Activated naive CD8-positive, alpha-beta T cell treated with anti-CD3 and anti-CD28 coated beads, Interleukin-2, amount 50 U/mL, for 24 hours (primary cell): ENCODE results near the gene SHANK1.
"Not testable (repeated sequence)": the region's sequence is repeated elsewhere in the genome, so short reads cannot be mapped to it uniquely, and the experiment has no call there.

ENCODE experiments used
- ATAC-seq: fragments of 150-1000 bp; cut with Tn5 transposase; one replicate; pipeline ENCODE4 v1.10.0; 2021
- DNase-seq: peaks from one replicate; pipeline ENCODE4 v3.0.0; 2021
- H3K27ac Mint-ChIP-seq: one replicate; pipeline ENCODE4 v1.8.0; 2021; ENCODE audit warnings: mild to moderate bottlenecking, mixed read lengths
- H3K27me3 Mint-ChIP-seq: one replicate; pipeline ENCODE4 v1.8.0; 2021; ENCODE audit warnings: mixed read lengths
- H3K36me3 Mint-ChIP-seq: one replicate; pipeline ENCODE4 v1.8.0; 2021; ENCODE audit warnings: low read depth, mixed read lengths
- H3K4me1 Mint-ChIP-seq: one replicate; pipeline ENCODE4 v1.8.0; 2021; ENCODE audit warnings: mixed read lengths
- H3K4me3 Mint-ChIP-seq: one replicate; pipeline ENCODE4 v1.8.0; 2021; ENCODE audit warnings: mild to moderate bottlenecking, moderate library complexity, mixed read lengths
- H3K9me3 Mint-ChIP-seq: one replicate; pipeline ENCODE4 v1.8.0; 2021; ENCODE audit warnings: mixed read lengths

Gene SHANK1

DNA sequence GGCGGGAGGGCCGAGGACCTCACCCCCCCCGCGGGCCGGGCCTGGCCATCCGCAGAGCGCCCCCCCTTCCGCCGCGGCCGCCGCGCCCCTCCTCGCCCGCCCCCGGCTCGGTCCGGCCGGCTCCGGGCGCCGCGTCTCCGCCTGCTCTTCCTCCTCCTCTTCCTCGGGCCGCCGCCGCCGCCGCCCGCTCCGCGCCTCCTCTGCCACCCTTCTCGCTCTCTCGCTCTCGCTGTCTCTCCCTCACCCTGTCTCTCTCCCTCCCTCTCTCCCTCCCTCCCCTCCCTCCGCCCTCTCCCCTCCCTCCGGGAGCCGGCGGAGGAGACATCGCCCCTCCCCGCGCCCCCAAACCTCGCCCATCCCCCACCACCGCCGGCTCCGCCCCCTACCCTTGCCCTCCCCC is at the start of gene SHANK1:
SHANK1 (minus strand) TSS at position 237 of the 400 bp plus-strand sequence. CDS start 2,883 bp downstream, outside the sequence.
- Mint-ChIP-seq H3K9me3 (no peaks in the 10 kb centered on the region), H3K27ac (no peak within 1 kb of the TSS), H3K4me1 (peaks cover 14% of the 10 kb centered on the region), H3K27me3 (peaks cover 50% of the 10 kb centered on the region), H3K36me3 (no peaks in the 10 kb centered on the region), H3K4me3 (peak within 1 kb of the TSS; percentile 24)
- ATAC-seq (no peak), DNase-seq (no peak)

GRCh38 chr19:50768277-50768676 is 48.7 kb upstream of the SHANK1 start:
- Mint-ChIP-seq H3K9me3 (no peaks in the 10 kb centered on the region), H3K36me3 (no peaks in the 10 kb centered on the region), H3K4me3 (no peak overlapping the region), H3K27ac (no peak overlapping the region), H3K27me3 (peaks cover 22% of the 10 kb centered on the region), H3K4me1 (no peaks in the 10 kb centered on the region)
- DNase-seq (no peak), ATAC-seq (no peak)

DNA sequence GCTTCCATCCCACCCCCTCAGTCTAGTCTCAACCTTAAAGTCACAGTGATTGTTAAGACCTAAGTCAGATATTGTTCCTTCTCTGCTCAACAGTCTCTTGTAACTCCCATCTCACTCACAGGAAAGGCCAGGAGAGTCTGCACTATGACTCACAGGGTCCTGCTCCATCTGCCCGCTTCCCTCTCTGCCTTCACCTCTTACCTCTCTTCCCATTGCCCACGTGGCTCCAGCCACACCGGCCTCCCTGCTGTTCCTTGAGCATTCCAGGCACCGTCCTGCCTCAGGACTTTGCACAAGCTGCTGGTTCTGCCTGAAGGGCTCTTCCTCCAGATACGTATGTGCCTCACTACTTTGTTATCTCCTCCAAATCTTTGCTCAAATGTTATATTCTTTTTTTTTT is 47.7 kb upstream of the SHANK1 start:
- H3K27ac Mint-ChIP-seq, DNase-seq, H3K9me3 Mint-ChIP-seq, H3K4me3 Mint-ChIP-seq, H3K36me3 Mint-ChIP-seq, H3K4me1 Mint-ChIP-seq, ATAC-seq: not testable (repeated sequence)
- peaks cover 24% of the 10 kb centered on the region for H3K27me3 Mint-ChIP-seq

DNA sequence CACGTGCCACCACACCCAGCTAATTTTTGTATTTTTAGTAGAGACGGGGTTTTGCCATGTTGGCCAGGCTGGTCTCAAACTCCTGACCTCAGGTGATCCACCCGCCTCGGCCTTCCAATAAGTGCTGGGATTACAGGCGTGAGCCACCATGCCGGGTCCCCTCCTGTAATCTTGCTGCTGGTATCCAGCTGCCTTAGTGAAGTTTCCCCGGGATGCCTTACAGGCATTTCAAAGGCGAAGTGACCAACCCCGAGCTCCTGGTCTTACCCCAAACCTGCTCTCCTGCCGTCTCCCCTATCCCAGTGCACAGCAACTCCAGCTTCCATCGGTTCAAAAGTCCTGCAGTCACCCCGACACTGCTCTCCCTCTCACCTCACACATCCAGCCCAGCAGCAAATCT is 47.1 kb upstream of the SHANK1 start:
- H3K4me3 Mint-ChIP-seq, H3K27ac Mint-ChIP-seq, H3K4me1 Mint-ChIP-seq, ATAC-seq, H3K36me3 Mint-ChIP-seq, H3K9me3 Mint-ChIP-seq, DNase-seq: not testable (repeated sequence)
- peaks cover 24% of the 10 kb centered on the region for H3K27me3 Mint-ChIP-seq

DNA sequence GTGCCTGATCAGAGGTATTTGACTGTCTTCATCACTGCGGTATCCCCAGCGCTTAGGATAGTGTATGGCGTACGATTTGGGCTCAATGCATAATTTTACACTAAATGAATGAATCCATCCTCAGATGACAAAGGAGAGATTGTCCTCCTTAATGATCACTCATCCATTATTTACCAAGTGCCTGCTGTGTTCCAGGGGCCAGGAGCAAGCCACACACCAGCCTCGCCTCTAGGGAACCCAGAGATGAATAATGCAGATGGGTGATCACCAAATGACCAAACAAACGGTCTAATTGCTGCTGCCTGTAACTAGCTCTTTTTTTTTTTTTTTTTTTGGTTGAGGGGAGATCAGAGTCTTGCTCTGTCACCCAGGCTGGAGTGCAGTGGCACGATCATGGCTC is 44.8 kb upstream of the SHANK1 start:
- Mint-ChIP-seq H3K4me1 (no peaks in the 10 kb centered on the region), H3K9me3 (peaks cover 4% of the 10 kb centered on the region)

DNA sequence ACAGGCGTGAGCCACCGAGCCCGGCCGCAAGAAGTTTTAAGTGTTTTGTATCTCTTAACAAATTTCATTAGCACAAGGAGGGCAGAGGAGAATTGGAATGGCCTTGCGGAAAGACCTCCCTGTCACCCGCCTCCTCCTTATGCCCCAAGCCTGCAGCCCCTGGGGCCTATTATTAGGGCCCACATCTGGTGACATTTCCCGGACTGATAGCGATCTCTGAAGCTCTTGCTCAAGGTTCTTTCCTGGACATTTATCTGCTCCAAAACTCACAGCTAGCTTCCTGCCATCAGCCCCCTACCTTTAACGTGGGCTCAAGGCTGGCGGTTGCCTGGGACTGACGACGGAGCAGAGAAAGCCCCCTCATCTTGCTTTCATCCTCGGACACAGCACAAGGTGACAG is 43.9 kb upstream of the SHANK1 start:
- H3K36me3 Mint-ChIP-seq, H3K4me1 Mint-ChIP-seq, H3K9me3 Mint-ChIP-seq, H3K27ac Mint-ChIP-seq, DNase-seq, H3K4me3 Mint-ChIP-seq, ATAC-seq: not testable (repeated sequence)
- H3K27me3 Mint-ChIP-seq: peaks cover 20% of the 10 kb centered on the region

More for the DNA sequence above, 44.8 kb upstream of the SHANK1 start:
- ATAC-seq: no peak
- no peak overlapping the region for H3K4me3 Mint-ChIP-seq
- DNase-seq: no peak
- H3K27me3 Mint-ChIP-seq: peaks cover 20% of the 10 kb centered on the region
- no peak overlapping the region for H3K27ac Mint-ChIP-seq
- H3K36me3 Mint-ChIP-seq: no peaks in the 10 kb centered on the region

- not testable (repeated sequence) for H3K4me1 Mint-ChIP-seq, DNase-seq, ATAC-seq, H3K27ac Mint-ChIP-seq, H3K9me3 Mint-ChIP-seq, H3K4me3 Mint-ChIP-seq, H3K27me3 Mint-ChIP-seq, H3K36me3 Mint-ChIP-seq
These were observed 41.9 kb upstream of the SHANK1 start for GRCh38 chr19:50761501-50761900.

DNA sequence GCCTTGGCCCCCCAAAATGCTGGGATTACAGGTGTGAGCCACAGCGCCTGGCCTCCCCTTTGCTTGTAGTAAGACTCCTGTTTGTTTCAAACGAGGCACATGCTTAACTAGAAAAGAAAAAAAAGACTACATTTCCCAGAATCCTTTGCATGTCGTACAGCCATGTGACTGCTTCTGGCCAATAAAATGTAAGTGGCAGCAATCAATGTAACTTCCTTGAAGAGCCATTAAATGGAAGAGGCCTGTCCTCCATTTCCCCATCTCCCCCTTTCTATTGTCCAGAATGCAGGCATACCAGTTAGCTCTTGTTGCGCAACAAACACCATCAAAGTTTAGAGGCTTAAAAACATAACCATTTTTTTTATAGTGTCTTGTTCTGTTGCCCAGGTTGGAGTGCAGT is 40.3 kb upstream of the SHANK1 start:
- Mint-ChIP-seq H3K4me3 (no peak overlapping the region), H3K4me1 (no peaks in the 10 kb centered on the region), H3K27me3 (peaks cover 6% of the 10 kb centered on the region), H3K27ac (no peak overlapping the region), H3K36me3 (no peaks in the 10 kb centered on the region), H3K9me3 (peaks cover 4% of the 10 kb centered on the region)
- no peak for ATAC-seq
- no peak for DNase-seq

GRCh38 chr19:50759076-50759475 is 39.5 kb upstream of the SHANK1 start:
- H3K27me3 Mint-ChIP-seq, H3K4me3 Mint-ChIP-seq, DNase-seq, H3K27ac Mint-ChIP-seq, H3K4me1 Mint-ChIP-seq, H3K9me3 Mint-ChIP-seq, ATAC-seq, H3K36me3 Mint-ChIP-seq: not testable (repeated sequence)

DNA sequence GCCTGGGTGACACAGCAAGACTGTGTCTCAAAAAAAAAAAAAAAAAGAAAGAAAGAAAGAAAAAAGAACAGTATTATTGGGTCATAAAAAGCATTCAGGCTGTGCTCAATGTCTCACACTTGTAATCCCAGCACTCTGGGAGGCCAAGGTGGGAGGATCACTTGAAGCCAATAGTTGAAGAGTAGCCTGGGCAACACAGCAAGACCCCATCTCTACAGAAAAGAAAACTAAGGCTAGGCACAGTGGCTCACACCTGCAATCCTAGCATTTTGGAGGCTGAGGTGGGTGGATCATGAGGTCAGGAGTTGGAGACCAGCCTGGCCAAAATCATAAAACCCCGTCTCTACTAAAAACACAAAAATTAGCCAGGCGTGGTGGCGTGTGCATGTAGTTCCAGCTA is 38.0 kb upstream of the SHANK1 start:
- not testable (repeated sequence) for H3K4me1 Mint-ChIP-seq, H3K36me3 Mint-ChIP-seq, H3K4me3 Mint-ChIP-seq, H3K27ac Mint-ChIP-seq, H3K9me3 Mint-ChIP-seq, H3K27me3 Mint-ChIP-seq, ATAC-seq, DNase-seq

DNA sequence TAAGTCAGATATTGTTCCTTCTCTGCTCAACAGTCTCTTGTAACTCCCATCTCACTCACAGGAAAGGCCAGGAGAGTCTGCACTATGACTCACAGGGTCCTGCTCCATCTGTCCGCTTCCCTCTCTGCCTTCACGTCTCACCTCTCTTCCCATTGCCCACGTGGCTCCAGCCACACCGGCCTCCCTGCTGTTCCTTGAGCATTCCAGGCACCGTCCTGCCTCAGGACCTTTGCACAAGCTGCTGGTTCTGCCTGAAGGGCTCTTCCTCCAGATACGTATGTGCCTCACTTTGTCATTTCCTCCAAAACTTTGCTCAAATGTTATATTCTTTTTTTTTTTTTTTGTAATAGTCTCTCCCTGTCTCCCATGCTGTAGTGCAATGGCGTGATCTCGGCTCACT is 36.6 kb upstream of the SHANK1 start:
- H3K9me3 Mint-ChIP-seq, H3K4me3 Mint-ChIP-seq, DNase-seq, ATAC-seq, H3K27me3 Mint-ChIP-seq, H3K36me3 Mint-ChIP-seq, H3K4me1 Mint-ChIP-seq, H3K27ac Mint-ChIP-seq: not testable (repeated sequence)

DNA sequence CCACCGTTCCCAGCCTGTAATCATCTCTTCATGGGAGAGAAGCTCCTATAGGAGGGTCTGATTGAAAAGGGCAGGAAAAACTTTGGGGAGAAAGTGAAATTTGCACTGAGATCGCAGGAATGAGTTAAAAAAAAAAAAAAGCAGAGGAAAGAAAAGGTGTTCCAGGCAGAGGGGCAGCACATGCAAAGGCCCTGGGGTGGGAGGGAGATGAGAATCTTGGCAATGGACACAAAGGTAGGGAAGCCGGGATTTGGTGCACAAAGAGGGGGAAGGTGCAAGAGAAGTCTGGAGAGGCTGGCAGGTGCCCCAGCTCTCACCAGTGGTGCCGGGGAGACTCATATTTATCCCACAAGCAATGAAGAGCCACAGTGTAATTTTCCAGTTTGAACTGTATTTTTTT is 34.3 kb upstream of the SHANK1 start:
- no peak overlapping the region for H3K27ac Mint-ChIP-seq
- no peaks in the 10 kb centered on the region for H3K9me3 Mint-ChIP-seq
- ATAC-seq (no peak), DNase-seq (no peak)
- H3K4me1 Mint-ChIP-seq: no peaks in the 10 kb centered on the region
- no peaks in the 10 kb centered on the region for H3K36me3 Mint-ChIP-seq
- H3K27me3 Mint-ChIP-seq: peaks cover 9% of the 10 kb centered on the region
- no peak overlapping the region for H3K4me3 Mint-ChIP-seq

GRCh38 chr19:50750010-50750409 is 30.4 kb upstream of the SHANK1 start:
- H3K9me3 Mint-ChIP-seq: no peaks in the 10 kb centered on the region
- no peak overlapping the region for H3K4me3 Mint-ChIP-seq
- DNase-seq: no peak
- no peaks in the 10 kb centered on the region for H3K36me3 Mint-ChIP-seq
- no peak overlapping the region for H3K27ac Mint-ChIP-seq
- no peak for ATAC-seq
- peaks cover 13% of the 10 kb centered on the region for H3K27me3 Mint-ChIP-seq
- H3K4me1 Mint-ChIP-seq: no peaks in the 10 kb centered on the region

GRCh38 chr19:50749490-50749889 is 29.9 kb upstream of the SHANK1 start:
- no peaks in the 10 kb centered on the region for H3K4me1 Mint-ChIP-seq
- H3K36me3 Mint-ChIP-seq: no peaks in the 10 kb centered on the region
- no peak overlapping the region for H3K27ac Mint-ChIP-seq
- H3K27me3 Mint-ChIP-seq: peaks cover 13% of the 10 kb centered on the region
- no peak for DNase-seq
- ATAC-seq: no peak
- no peak overlapping the region for H3K4me3 Mint-ChIP-seq
- no peaks in the 10 kb centered on the region for H3K9me3 Mint-ChIP-seq

DNA sequence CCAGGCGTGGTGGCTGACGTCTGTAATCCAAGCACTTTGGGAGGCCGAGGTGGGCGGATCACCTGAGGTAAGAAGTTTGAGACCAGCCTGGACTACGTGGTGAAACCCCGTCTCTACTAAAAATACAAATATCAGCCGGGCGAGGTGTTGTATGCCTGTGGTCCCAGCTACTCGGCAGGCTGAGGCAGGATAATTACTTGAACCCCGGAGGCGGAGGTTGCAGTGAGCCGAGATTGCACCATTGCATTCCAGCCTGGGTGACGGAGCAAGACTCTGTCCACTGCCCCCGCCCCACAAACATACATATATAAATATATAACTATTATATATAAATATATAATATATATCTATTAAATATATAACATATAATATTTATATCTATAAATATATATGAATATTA is 27.5 kb upstream of the SHANK1 start:
- not testable (repeated sequence) for H3K9me3 Mint-ChIP-seq, DNase-seq, H3K36me3 Mint-ChIP-seq, H3K4me3 Mint-ChIP-seq, H3K4me1 Mint-ChIP-seq, ATAC-seq, H3K27ac Mint-ChIP-seq
- H3K27me3 Mint-ChIP-seq: peaks cover 13% of the 10 kb centered on the region

- Mint-ChIP-seq H3K36me3 (no peaks in the 10 kb centered on the region), H3K27me3 (peaks cover 20% of the 10 kb centered on the region), H3K27ac (no peak overlapping the region), H3K9me3 (no peaks in the 10 kb centered on the region), H3K4me1 (no peaks in the 10 kb centered on the region), H3K4me3 (no peak overlapping the region)
- DNase-seq (no peak), ATAC-seq (no peak)
These were observed 25.6 kb upstream of the SHANK1 start for GRCh38 chr19:50745221-50745620.
